ENCODE measurements around the gene DCUN1D3. TPM values are rescaled to one million over a fixed set of nuclear protein-coding genes. Genes with fewer than 3 reads are reported as not detected.
"Not testable (repeated sequence)": the region's sequence is repeated elsewhere in the genome, so short reads cannot be mapped to it uniquely, and the experiment has no call there.

The DCUN1D3 gene
- total RNA-seq, 1 donor from 2014 or later = 10.4 TPM

- Histone ChIP-seq H3K4me3 (ENCODE audit: low read length in 3 of 3) (no peak overlapping the region), H3K27me3 (ENCODE audit: control insufficient read depth in 3 of 3, insufficient read depth in 3 of 3, low read length in 3 of 3) (no peaks in the 10 kb centered on the region), H3K27ac (ENCODE audit: low read depth, low read length) (no peak overlapping the region), H3K4me1 (ENCODE audit: control insufficient read depth in 3 of 3, insufficient read depth in 3 of 3, low read length in 3 of 3) (no peaks in the 10 kb centered on the region), H3K36me3 (ENCODE audit: control insufficient read depth in 3 of 3, insufficient read depth in 3 of 3, low read length in 3 of 3) (peaks cover 0 to 6% (median 0%) of the 10 kb centered on the region in 3 donors), H3K9ac (ENCODE audit: low read depth in 1 of 3, low read length in 3 of 3) (no peak overlapping the region), H3K9me3 (ENCODE audit: control insufficient read depth in 3 of 3, low read length in 3 of 3) (no peaks in the 10 kb centered on the region)
These were observed 78.5 kb downstream of the DCUN1D3 start for GRCh38 chr16:20821682-20822081.

- Histone ChIP-seq H3K27ac (ENCODE audit: low read depth, low read length) (no peak overlapping the region), H3K4me3 (ENCODE audit: low read length in 3 of 3) (no peak overlapping the region), H3K36me3 (ENCODE audit: control insufficient read depth in 3 of 3, insufficient read depth in 3 of 3, low read length in 3 of 3) (no peaks in the 10 kb centered on the region), H3K9ac (ENCODE audit: low read depth in 1 of 3, low read length in 3 of 3) (no peak overlapping the region), H3K9me3 (ENCODE audit: control insufficient read depth in 3 of 3, low read length in 3 of 3) (no peaks in the 10 kb centered on the region), H3K4me1 (ENCODE audit: control insufficient read depth in 3 of 3, insufficient read depth in 3 of 3, low read length in 3 of 3) (no peaks in the 10 kb centered on the region), H3K27me3 (ENCODE audit: control insufficient read depth in 3 of 3, insufficient read depth in 3 of 3, low read length in 3 of 3) (no peaks in the 10 kb centered on the region)
These were observed 81.1 kb downstream of the DCUN1D3 start for GRCh38 chr16:20818929-20819585.

GRCh38 chr16:20814784-20815183 lies 85.4 kb downstream of the DCUN1D3 start:
- no peaks in the 10 kb centered on the region for H3K27me3 ChIP-seq (ENCODE audit: control insufficient read depth in 3 of 3, insufficient read depth in 3 of 3, low read length in 3 of 3)
- no peak overlapping the region for H3K9ac ChIP-seq (ENCODE audit: low read depth in 1 of 3, low read length in 3 of 3)

GRCh38 chr16:20812510-20812909 lies 87.6 kb downstream of the DCUN1D3 start:
- Histone ChIP-seq H3K4me1 (ENCODE audit: control insufficient read depth in 3 of 3, insufficient read depth in 3 of 3, low read length in 3 of 3) (no peaks in the 10 kb centered on the region), H3K27ac (ENCODE audit: low read depth, low read length) (no peak overlapping the region), H3K27me3 (ENCODE audit: control insufficient read depth in 3 of 3, insufficient read depth in 3 of 3, low read length in 3 of 3) (no peaks in the 10 kb centered on the region), H3K9ac (ENCODE audit: low read depth in 1 of 3, low read length in 3 of 3) (no peak overlapping the region), H3K4me3 (ENCODE audit: low read length in 3 of 3) (no peak overlapping the region), H3K9me3 (ENCODE audit: control insufficient read depth in 3 of 3, low read length in 3 of 3) (no peaks in the 10 kb centered on the region), H3K36me3 (ENCODE audit: control insufficient read depth in 3 of 3, insufficient read depth in 3 of 3, low read length in 3 of 3) (no peaks in the 10 kb centered on the region)

More at GRCh38 chr16:20814784-20815183, 85.4 kb downstream of the DCUN1D3 start:
- no peaks in the 10 kb centered on the region for H3K4me1 ChIP-seq (ENCODE audit: control insufficient read depth in 3 of 3, insufficient read depth in 3 of 3, low read length in 3 of 3)
- H3K9me3 ChIP-seq (ENCODE audit: control insufficient read depth in 3 of 3, low read length in 3 of 3) = no peaks in the 10 kb centered on the region
- no peak overlapping the region for H3K4me3 ChIP-seq (ENCODE audit: low read length in 3 of 3)
- H3K36me3 ChIP-seq (ENCODE audit: control insufficient read depth in 3 of 3, insufficient read depth in 3 of 3, low read length in 3 of 3) = no peaks in the 10 kb centered on the region
- no peak overlapping the region for H3K27ac ChIP-seq (ENCODE audit: low read depth, low read length)

- no peak overlapping the region for H3K9ac ChIP-seq (ENCODE audit: low read depth in 1 of 3, low read length in 3 of 3)
- no peaks in the 10 kb centered on the region for H3K36me3 ChIP-seq (ENCODE audit: control insufficient read depth in 3 of 3, insufficient read depth in 3 of 3, low read length in 3 of 3)
- no peaks in the 10 kb centered on the region for H3K27me3 ChIP-seq (ENCODE audit: control insufficient read depth in 3 of 3, insufficient read depth in 3 of 3, low read length in 3 of 3)
- no peak overlapping the region for H3K4me3 ChIP-seq (ENCODE audit: low read length in 3 of 3)
- H3K27ac ChIP-seq (ENCODE audit: low read depth, low read length) = no peak overlapping the region
- peaks cover 4% of the 10 kb centered on the region in 3 donors for H3K4me1 ChIP-seq (ENCODE audit: control insufficient read depth in 3 of 3, insufficient read depth in 3 of 3, low read length in 3 of 3)
- H3K9me3 ChIP-seq (ENCODE audit: control insufficient read depth in 3 of 3, low read length in 3 of 3) = no peaks in the 10 kb centered on the region
These were observed 88.2 kb downstream of the DCUN1D3 start for GRCh38 chr16:20811889-20812439.

- no peak overlapping the region for H3K4me3 ChIP-seq (ENCODE audit: low read length in 3 of 3)
- no peaks in the 10 kb centered on the region for H3K36me3 ChIP-seq (ENCODE audit: control insufficient read depth in 3 of 3, insufficient read depth in 3 of 3, low read length in 3 of 3)
- H3K27ac ChIP-seq (ENCODE audit: low read depth, low read length) = no peak overlapping the region
- H3K9ac ChIP-seq (ENCODE audit: low read depth in 1 of 3, low read length in 3 of 3) = no peak overlapping the region
- peaks cover 9 to 12% (median 10%) of the 10 kb centered on the region in 3 donors for H3K4me1 ChIP-seq (ENCODE audit: control insufficient read depth in 3 of 3, insufficient read depth in 3 of 3, low read length in 3 of 3)
- H3K9me3 ChIP-seq (ENCODE audit: control insufficient read depth in 3 of 3, low read length in 3 of 3) = no peaks in the 10 kb centered on the region
- H3K27me3 ChIP-seq (ENCODE audit: control insufficient read depth in 3 of 3, insufficient read depth in 3 of 3, low read length in 3 of 3) = no peaks in the 10 kb centered on the region
These were observed 92.3 kb downstream of the DCUN1D3 start for GRCh38 chr16:20807862-20808261.

GRCh38 chr16:20806168-20807050 lies 93.7 kb downstream of the DCUN1D3 start, which contains the start of the genes ERI2 and REXO5:
TSS of gene ERI2 (minus strand) at chr16:20806472. CDS start at chr16:20806430, 42 bp downstream.
TSS of gene REXO5 (plus strand) at chr16:20806527. CDS start at chr16:20806954, 427 bp downstream.
- Histone ChIP-seq H3K9me3 (ENCODE audit: control insufficient read depth in 3 of 3, low read length in 3 of 3) (no peaks in the 10 kb centered on the region), H3K4me1 (ENCODE audit: control insufficient read depth in 3 of 3, insufficient read depth in 3 of 3, low read length in 3 of 3) (peaks cover 9 to 12% (median 10%) of the 10 kb centered on the region in 3 donors), H3K9ac (ENCODE audit: low read depth in 1 of 3, low read length in 3 of 3) (peak within 1 kb of the TSS; percentile 89 to 97 (median 94)), H3K27ac (ENCODE audit: low read depth, low read length) (peak within 1 kb of the TSS; percentile 76), H3K4me3 (ENCODE audit: low read length in 3 of 3) (peak within 1 kb of the TSS; percentile 93 to 98 (median 93)), H3K36me3 (ENCODE audit: control insufficient read depth in 3 of 3, insufficient read depth in 3 of 3, low read length in 3 of 3) (peaks cover 0 to 4% (median 0%) of the 10 kb centered on the region in 3 donors), H3K27me3 (ENCODE audit: control insufficient read depth in 3 of 3, insufficient read depth in 3 of 3, low read length in 3 of 3) (no peaks in the 10 kb centered on the region)

- H3K4me3 ChIP-seq (ENCODE audit: low read length in 3 of 3) = peak overlapping the region; percentile 93 to 98 (median 93)
- H3K27me3 ChIP-seq (ENCODE audit: control insufficient read depth in 3 of 3, insufficient read depth in 3 of 3, low read length in 3 of 3); H3K36me3 ChIP-seq (ENCODE audit: control insufficient read depth in 3 of 3, insufficient read depth in 3 of 3, low read length in 3 of 3); H3K9me3 ChIP-seq (ENCODE audit: control insufficient read depth in 3 of 3, low read length in 3 of 3): not testable (repeated sequence)
- H3K9ac ChIP-seq (ENCODE audit: low read depth in 1 of 3, low read length in 3 of 3) = peak overlapping the region; percentile 89 to 97 (median 94)
- peaks cover 9 to 12% (median 10%) of the 10 kb centered on the region in 3 donors for H3K4me1 ChIP-seq (ENCODE audit: control insufficient read depth in 3 of 3, insufficient read depth in 3 of 3, low read length in 3 of 3)
- peak overlapping the region; percentile 76 for H3K27ac ChIP-seq (ENCODE audit: low read depth, low read length)
These were observed 94.4 kb downstream of the DCUN1D3 start for GRCh38 chr16:20805684-20806167.
